Epithelial cell of prostate (primary cell): ENCODE results near the gene GTPBP1.

Experiments used
- DNase-seq: peaks from one replicate; pipeline ENCODE4 v3.0.0-alpha.2; 2011; ENCODE audit warnings: low read depth, low spot score
- H3K27ac ChIP-seq: fragments of 450-650 bp; 2 replicates; pipeline ENCODE4 v1.5.1; 2017; ENCODE audit warnings: mild to moderate bottlenecking

Gene GTPBP1

GRCh38 chr22:38777087-38777671 is 71.4 kb downstream of the GTPBP1 start:
- H3K27ac ChIP-seq: no peak overlapping the region
- no peak for DNase-seq

- no peak for DNase-seq
- no peak overlapping the region for H3K27ac ChIP-seq
These were observed 75.3 kb downstream of the GTPBP1 start for GRCh38 chr22:38781033-38781432.

DNA sequence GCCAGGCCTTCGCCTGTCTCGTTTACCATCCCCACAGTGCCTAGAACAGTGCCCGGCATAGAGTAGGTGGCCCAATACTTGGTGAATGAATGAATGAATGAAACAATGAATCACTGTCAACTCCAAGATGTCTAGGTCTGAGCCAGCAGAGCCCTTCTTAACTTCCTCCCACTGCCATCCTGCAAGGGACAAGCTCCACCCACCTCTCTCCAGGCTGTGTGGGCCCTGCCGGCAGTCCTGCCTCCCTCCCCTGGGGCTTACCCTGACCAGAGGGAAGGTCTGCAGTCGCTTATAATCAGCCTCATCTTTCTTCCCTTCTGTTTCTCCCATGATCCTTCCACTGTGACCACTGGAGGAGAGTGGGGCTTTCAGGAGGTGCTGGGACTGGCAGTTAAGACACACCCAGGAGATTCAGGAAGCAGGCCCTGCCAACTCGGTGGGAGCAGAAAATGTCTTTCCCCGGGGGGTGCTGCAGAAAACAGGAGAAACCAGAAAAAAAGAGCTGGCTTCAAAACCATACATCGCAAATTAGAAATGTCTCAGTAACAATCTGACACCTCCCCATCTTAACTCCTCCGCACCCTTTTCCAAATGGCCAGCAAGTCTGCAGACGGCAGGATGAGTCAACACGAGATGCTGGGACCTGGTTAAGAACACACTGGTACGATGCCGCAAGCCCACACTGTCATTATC is 76.8 kb downstream of the GTPBP1 start:
- DNase-seq: no peak
- no peak overlapping the region for H3K27ac ChIP-seq
